NAMALWA (cell line): ENCODE data around the gene ETHE1.

Experiments used
- DNase-seq: peaks from one replicate; pipeline ENCODE4 v3.0.0-alpha.2; 2015; ENCODE audit warnings: low spot score

The ETHE1 gene

GRCh38 chr19:43464134-43464775 is 62.7 kb downstream of the ETHE1 start:
- DNase-seq, result no peak

GRCh38 chr19:43463381-43464133 is 63.4 kb downstream of the ETHE1 start:
- DNase-seq, result peak; percentile 96

- DNase-seq, result no peak
Measured at GRCh38 chr19:43462785-43463380, 64.1 kb downstream of the ETHE1 start.

DNA sequence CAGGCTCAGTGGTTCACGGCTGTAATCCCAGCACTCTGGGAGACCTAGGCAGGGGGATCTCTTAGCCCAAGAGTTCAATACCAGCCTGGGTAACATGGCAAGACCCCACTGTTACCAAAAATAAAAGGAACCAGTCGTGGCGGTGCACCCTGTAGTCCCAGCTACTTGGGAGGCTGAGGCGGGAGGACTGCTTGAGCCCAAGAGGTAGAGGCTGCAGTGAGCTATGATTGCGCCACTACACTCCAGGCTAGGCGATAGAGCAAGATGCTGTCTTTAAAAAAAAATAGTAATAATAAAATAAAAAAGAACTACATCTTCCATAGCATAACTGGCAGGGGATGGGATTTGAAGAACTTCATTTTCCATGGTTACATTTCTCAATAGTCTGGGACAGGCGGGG is 64.6 kb downstream of the ETHE1 start:
- no peak for DNase-seq

DNA sequence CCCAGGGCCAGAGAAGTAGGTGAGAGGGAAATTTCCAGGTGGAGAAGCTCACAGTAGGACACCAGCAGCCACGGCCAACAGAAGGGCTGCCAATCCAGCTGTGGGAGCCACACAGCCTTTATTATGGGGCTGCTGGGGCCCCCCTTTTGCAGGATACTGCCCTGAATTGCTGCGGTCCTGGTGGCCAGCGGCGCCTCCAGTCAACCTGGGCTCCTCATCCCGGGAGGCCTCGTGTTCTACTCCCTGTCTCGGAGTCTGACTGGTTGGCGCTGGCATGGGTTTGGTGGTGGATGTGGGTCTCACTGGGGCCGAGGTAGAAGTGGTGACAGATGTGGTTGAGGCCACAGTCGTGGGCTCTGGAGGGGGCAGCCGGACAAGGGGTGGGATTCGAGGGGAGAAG is 65.7 kb downstream of the ETHE1 start:
- DNase-seq, result no peak

- no peak for DNase-seq
Measured at GRCh38 chr19:43460362-43461016, 66.5 kb downstream of the ETHE1 start.

GRCh38 chr19:43457809-43458208 is 69.2 kb downstream of the ETHE1 start:
- no peak for DNase-seq
